ENCODE results near the gene EXOSC10. TPM values are rescaled to one million over a fixed set of nuclear protein-coding genes. Genes with fewer than 3 reads are reported as not detected.

EXOSC10 gene
- total and polyA plus RNA-seq, 8 donors = 15.1 to 118 (median 34.3) TPM

- no peak overlapping the region for H3K4me3 ChIP-seq
- no peaks in the 10 kb centered on the region for H3K27me3 ChIP-seq
- no peaks in the 10 kb centered on the region for H3K4me1 ChIP-seq
- H3K36me3 ChIP-seq = peaks cover 37 to 96% (median 96%) of the 10 kb centered on the region in 4 donors
- 91 to 98% (median 94%) methylated on average over 3 of the region's 3 CpGs for WGBS, 5 donors
- DNase-seq = no peak
- intact Hi-C loops (cut with DNase I; ENCODE audit: low total_unique reads) = no loop called here
- H3K27ac ChIP-seq = no peak overlapping the region
- no peak for TF ChIP-seq POLR2A (IDR thresholded peaks at IDR 0.05)
- TF ChIP-seq POLR2AphosphoS5 (IDR thresholded peaks at IDR 0.05) = no peak
- no peak for TF ChIP-seq EP300 (IDR thresholded peaks at IDR 0.05)
- no peak for TF ChIP-seq CTCF (IDR thresholded peaks at IDR 0.05)
- no peaks in the 10 kb centered on the region for H3K9me3 ChIP-seq
Measured at GRCh38 chr1:11138952-11139351, 39.3 kb upstream of the EXOSC10 start.

- Histone ChIP-seq H3K4me1 (no peaks in the 10 kb centered on the region), H3K27me3 (no peaks in the 10 kb centered on the region), H3K27ac (no peak overlapping the region), H3K9me3 (no peaks in the 10 kb centered on the region), H3K4me3 (no peak overlapping the region), H3K36me3 (peaks cover 37 to 96% (median 96%) of the 10 kb centered on the region in 4 donors)
- TF ChIP-seq EP300 (IDR thresholded peaks at IDR 0.05) = no peak
- no peak for TF ChIP-seq POLR2A (IDR thresholded peaks at IDR 0.05)
- no peak for TF ChIP-seq CTCF (IDR thresholded peaks at IDR 0.05)
- TF ChIP-seq POLR2AphosphoS5 (IDR thresholded peaks at IDR 0.05) = no peak
- WGBS, 5 donors = 97 to 100% (median 100%) methylated on average over 1 of the region's 1 CpG
- no peak for DNase-seq
- intact Hi-C loops (cut with DNase I; ENCODE audit: low total_unique reads) = no loop called here
Measured at GRCh38 chr1:11138029-11138428, 38.4 kb upstream of the EXOSC10 start.

DNA sequence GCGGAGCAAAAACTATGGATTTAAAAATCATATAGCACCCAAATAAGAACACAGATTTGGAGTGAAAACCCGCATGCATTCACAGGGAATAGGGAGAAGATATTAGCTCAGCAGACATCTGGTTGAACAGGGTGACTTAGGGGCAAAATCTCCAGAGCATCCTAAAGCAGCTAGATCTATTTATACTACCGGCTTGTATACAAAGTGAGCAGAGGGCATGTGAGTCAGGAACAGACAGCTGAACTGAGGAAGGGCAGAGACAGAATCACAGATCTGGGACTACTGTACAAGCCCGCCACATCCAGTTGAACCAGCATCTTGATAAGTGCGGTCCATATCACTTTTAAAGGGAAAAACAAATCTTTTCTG lies 35.2 kb upstream of the EXOSC10 start:
- Histone ChIP-seq H3K27me3 (no peaks in the 10 kb centered on the region), H3K4me1 (no peaks in the 10 kb centered on the region), H3K27ac (no peak overlapping the region), H3K9me3 (no peaks in the 10 kb centered on the region), H3K36me3 (peaks cover 52 to 100% (median 99%) of the 10 kb centered on the region in 4 donors), H3K4me3 (no peak overlapping the region)
- no peak for TF ChIP-seq EP300 (IDR thresholded peaks at IDR 0.05)
- no peak for TF ChIP-seq CTCF (IDR thresholded peaks at IDR 0.05)
- TF ChIP-seq POLR2AphosphoS5 (IDR thresholded peaks at IDR 0.05) = no peak
- TF ChIP-seq POLR2A (IDR thresholded peaks at IDR 0.05) = no peak
- DNase-seq = no peak
- 75 to 93% (median 87%) methylated on average over 5 of the region's 5 CpGs for WGBS, 5 donors
- intact Hi-C loops (cut with DNase I; ENCODE audit: low total_unique reads) = no loop called here

DNA sequence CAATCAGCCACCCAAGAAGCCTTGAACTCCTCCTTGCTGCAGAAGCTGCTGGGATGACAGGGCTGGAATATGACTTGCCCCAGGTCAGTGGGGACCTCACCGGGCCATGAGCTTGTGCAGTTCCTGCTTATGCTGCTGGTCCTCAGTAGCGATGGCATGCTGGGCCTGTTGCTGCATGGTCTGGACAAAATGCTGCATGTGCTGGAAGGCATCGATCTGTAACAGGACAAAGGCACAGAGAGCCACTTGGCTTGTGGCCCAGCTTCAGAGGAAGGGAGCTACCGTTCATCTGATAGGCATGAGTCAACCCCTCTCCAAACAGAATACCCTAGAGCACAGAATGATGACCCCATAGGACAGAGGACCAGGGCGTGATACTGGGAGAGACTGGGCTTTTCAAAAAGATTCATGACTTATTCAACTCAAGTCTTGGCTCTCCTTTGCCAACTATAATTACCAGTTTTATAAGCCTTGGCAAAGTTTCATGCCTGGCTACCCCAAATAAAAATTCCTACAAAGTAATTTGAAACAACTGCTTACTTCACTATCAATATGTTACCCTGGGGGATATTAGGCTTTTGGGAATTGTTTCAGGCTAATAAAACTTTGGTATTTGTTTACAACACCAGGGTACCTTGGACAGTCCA lies 34.7 kb upstream of the EXOSC10 start:
- Histone ChIP-seq H3K4me1 (no peaks in the 10 kb centered on the region), H3K4me3 (no peak overlapping the region), H3K9me3 (no peaks in the 10 kb centered on the region), H3K27ac (no peak overlapping the region), H3K36me3 (peaks cover 56 to 100% (median 99%) of the 10 kb centered on the region in 4 donors), H3K27me3 (no peaks in the 10 kb centered on the region)
- no peak for DNase-seq
- 58 to 75% (median 64%) methylated on average over 2 to 5 of the region's 5 CpGs for WGBS, 5 donors
- intact Hi-C loops (cut with DNase I; ENCODE audit: low total_unique reads) = no loop called here
- TF ChIP-seq POLR2A (IDR thresholded peaks at IDR 0.05) = no peak
- no peak for TF ChIP-seq EP300 (IDR thresholded peaks at IDR 0.05)
- no peak for TF ChIP-seq POLR2AphosphoS5 (IDR thresholded peaks at IDR 0.05)
- TF ChIP-seq CTCF (IDR thresholded peaks at IDR 0.05) = no peak

Measured in stomach (tissue), 9 donors.